Measurements from ENCODE around the gene CCNB2. TPM values are rescaled to one million over a fixed set of nuclear protein-coding genes. Genes with fewer than 3 reads are reported as not detected.
A peak's percentile ranks its signal among the peaks of the same experiment; 100 is the strongest.

The CCNB2 gene
- total RNA-seq, 1 donor: 8.0 TPM

GRCh38 chr15:59165726-59166125, 60.8 kb downstream of the CCNB2 start:
- Histone ChIP-seq H2AFZ (ENCODE audit: low read length) (no peak overlapping the region), H3K4me3 (ENCODE audit: insufficient read depth, low read length) (no peak overlapping the region), H3K4me2 (ENCODE audit: insufficient read depth, low read length) (no peak overlapping the region), H3K27ac (ENCODE audit: low read depth, low read length) (peak overlapping the region; percentile 14), H3K9me3 (ENCODE audit: low read depth, low read length) (no peaks in the 10 kb centered on the region), H4K20me1 (ENCODE audit: insufficient read depth, low read length) (no peaks in the 10 kb centered on the region), H3K79me2 (ENCODE audit: insufficient read depth, low read length) (no peaks in the 10 kb centered on the region), H3K27me3 (ENCODE audit: insufficient read depth, low read length) (no peaks in the 10 kb centered on the region), H3K4me1 (ENCODE audit: insufficient read depth, low read length) (peaks cover 35% of the 10 kb centered on the region), H3K36me3 (ENCODE audit: insufficient read depth, low read length) (peaks cover 57% of the 10 kb centered on the region)
- no peak for TF ChIP-seq CTCF (IDR thresholded peaks at IDR 0.05; ENCODE audit: extremely low read depth, low read depth, low read length)
- no peak for DNase-seq (ENCODE audit: insufficient read length, low spot score, missing footprints)

GRCh38 chr15:59166166-59166565, 61.2 kb downstream of the CCNB2 start:
- DNase-seq (ENCODE audit: insufficient read length, low spot score, missing footprints): no peak
- Histone ChIP-seq H3K27ac (ENCODE audit: low read depth, low read length) (peak overlapping the region; percentile 14), H3K9me3 (ENCODE audit: low read depth, low read length) (no peaks in the 10 kb centered on the region), H3K79me2 (ENCODE audit: insufficient read depth, low read length) (no peaks in the 10 kb centered on the region), H2AFZ (ENCODE audit: low read length) (no peak overlapping the region), H4K20me1 (ENCODE audit: insufficient read depth, low read length) (no peaks in the 10 kb centered on the region), H3K36me3 (ENCODE audit: insufficient read depth, low read length) (peaks cover 56% of the 10 kb centered on the region), H3K4me3 (ENCODE audit: insufficient read depth, low read length) (no peak overlapping the region), H3K4me2 (ENCODE audit: insufficient read depth, low read length) (no peak overlapping the region), H3K4me1 (ENCODE audit: insufficient read depth, low read length) (peaks cover 38% of the 10 kb centered on the region), H3K27me3 (ENCODE audit: insufficient read depth, low read length) (no peaks in the 10 kb centered on the region)
- TF ChIP-seq CTCF (IDR thresholded peaks at IDR 0.05; ENCODE audit: extremely low read depth, low read depth, low read length): no peak

DNA sequence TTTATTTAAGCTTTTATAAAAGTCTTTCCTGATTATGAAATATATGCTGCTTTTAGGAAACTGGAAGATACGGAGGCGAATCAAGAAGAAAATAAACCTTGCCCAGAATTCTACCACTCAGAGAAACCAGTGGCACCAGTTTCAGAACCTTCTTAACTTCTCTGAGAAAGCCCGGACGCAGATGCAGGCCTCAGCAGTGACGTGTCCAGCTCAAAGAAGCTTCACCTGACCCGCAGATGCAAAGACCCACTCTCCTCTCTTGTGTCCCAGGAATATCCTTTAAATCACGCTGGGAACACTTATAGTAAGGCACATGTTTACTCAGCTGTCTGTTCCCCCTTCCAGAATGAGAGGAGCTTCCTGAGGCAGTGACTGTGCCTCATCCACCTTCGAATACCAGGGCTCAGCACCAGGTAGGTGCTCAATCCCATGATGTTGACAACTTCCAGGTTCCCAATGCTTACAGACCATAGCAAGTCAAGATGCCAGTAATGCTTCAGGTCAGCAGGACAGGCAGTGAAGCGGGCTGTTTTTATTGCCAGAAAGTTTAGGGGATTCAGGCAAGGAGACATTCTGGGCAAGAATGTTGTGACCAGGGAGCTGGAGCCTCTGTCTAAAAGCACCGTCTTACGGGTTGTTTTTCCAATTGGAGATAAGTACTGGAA, 61.8 kb downstream of the CCNB2 start:
- Histone ChIP-seq H2AFZ (ENCODE audit: low read length) (no peak overlapping the region), H3K36me3 (ENCODE audit: insufficient read depth, low read length) (peaks cover 56% of the 10 kb centered on the region), H3K4me3 (ENCODE audit: insufficient read depth, low read length) (no peak overlapping the region), H3K4me2 (ENCODE audit: insufficient read depth, low read length) (no peak overlapping the region), H3K27ac (ENCODE audit: low read depth, low read length) (no peak overlapping the region), H4K20me1 (ENCODE audit: insufficient read depth, low read length) (no peaks in the 10 kb centered on the region), H3K4me1 (ENCODE audit: insufficient read depth, low read length) (peaks cover 38% of the 10 kb centered on the region), H3K79me2 (ENCODE audit: insufficient read depth, low read length) (no peaks in the 10 kb centered on the region), H3K9me3 (ENCODE audit: low read depth, low read length) (no peaks in the 10 kb centered on the region), H3K27me3 (ENCODE audit: insufficient read depth, low read length) (no peaks in the 10 kb centered on the region)
- no peak for DNase-seq (ENCODE audit: insufficient read length, low spot score, missing footprints)
- no peak for TF ChIP-seq CTCF (IDR thresholded peaks at IDR 0.05; ENCODE audit: extremely low read depth, low read depth, low read length)

DNA sequence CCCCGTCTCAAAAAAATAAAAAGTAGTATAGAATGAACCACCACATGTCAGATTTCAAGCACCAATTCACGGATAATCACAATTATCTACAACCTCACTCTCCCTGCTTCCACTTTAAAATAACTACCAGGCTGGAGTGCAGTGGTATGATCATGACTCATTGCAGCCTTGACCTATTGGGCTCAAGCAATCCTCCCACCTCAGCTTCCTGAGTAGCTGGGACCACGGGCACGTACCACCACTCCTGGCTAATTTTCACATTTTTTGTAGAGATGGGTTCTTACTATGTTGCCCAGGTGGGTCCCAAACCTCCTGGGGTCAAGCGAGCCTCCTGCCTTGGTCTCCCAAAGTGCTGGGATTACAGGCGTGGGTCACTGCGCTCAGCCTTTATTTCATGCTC, 63.6 kb downstream of the CCNB2 start:
- Histone ChIP-seq H2AFZ (ENCODE audit: low read length) (no peak overlapping the region), H3K4me3 (ENCODE audit: insufficient read depth, low read length) (no peak overlapping the region), H3K27me3 (ENCODE audit: insufficient read depth, low read length) (no peaks in the 10 kb centered on the region), H3K36me3 (ENCODE audit: insufficient read depth, low read length) (peaks cover 56% of the 10 kb centered on the region), H3K27ac (ENCODE audit: low read depth, low read length) (peak overlapping the region; percentile 91), H4K20me1 (ENCODE audit: insufficient read depth, low read length) (no peaks in the 10 kb centered on the region), H3K9me3 (ENCODE audit: low read depth, low read length) (no peaks in the 10 kb centered on the region), H3K4me1 (ENCODE audit: insufficient read depth, low read length) (peaks cover 38% of the 10 kb centered on the region), H3K79me2 (ENCODE audit: insufficient read depth, low read length) (no peaks in the 10 kb centered on the region), H3K4me2 (ENCODE audit: insufficient read depth, low read length) (no peak overlapping the region)
- DNase-seq (ENCODE audit: insufficient read length, low spot score, missing footprints): no peak
- TF ChIP-seq CTCF (IDR thresholded peaks at IDR 0.05; ENCODE audit: extremely low read depth, low read depth, low read length): no peak

Data from osteoblast (primary cell).